ENCODE results near the gene NKG7.

DNA sequence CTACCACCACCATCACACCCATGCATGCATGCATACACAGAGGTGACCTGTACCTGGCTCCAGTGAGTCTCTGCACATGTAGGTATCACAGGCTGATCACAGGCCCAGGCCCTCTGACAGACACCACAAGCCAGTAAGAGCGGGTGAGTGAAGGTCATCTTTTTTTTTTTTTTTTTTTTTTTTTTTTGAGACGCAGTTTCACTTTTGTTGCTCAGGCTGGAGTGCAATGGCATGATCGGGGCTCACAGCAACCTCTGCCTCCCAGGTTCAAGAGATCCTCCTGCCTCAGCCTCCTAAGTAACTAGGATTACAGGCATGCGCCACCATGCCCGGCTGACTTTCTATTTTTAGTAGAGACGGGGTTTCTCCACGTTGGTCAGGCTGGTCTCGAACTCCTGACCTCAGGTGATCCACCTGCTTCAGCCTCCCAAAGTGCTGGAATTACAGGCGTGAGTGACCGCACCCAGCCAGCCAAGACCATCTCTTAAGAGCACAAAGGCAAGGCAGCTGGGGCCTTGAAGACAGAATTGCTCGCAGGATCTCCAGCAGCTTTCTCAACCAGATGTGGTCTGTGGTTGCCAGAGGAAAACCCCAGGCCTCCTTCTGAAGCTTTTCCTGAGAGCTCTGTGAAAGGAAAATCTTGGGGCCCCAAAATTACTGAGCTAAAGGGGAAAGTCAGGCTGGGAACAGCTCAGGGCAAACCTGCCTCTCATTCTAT is 3.2 kb upstream of the NKG7 start:
- no peak for TF ChIP-seq POLR2A (IDR thresholded peaks at IDR 0.05)
- TF ChIP-seq, protein P1, sequence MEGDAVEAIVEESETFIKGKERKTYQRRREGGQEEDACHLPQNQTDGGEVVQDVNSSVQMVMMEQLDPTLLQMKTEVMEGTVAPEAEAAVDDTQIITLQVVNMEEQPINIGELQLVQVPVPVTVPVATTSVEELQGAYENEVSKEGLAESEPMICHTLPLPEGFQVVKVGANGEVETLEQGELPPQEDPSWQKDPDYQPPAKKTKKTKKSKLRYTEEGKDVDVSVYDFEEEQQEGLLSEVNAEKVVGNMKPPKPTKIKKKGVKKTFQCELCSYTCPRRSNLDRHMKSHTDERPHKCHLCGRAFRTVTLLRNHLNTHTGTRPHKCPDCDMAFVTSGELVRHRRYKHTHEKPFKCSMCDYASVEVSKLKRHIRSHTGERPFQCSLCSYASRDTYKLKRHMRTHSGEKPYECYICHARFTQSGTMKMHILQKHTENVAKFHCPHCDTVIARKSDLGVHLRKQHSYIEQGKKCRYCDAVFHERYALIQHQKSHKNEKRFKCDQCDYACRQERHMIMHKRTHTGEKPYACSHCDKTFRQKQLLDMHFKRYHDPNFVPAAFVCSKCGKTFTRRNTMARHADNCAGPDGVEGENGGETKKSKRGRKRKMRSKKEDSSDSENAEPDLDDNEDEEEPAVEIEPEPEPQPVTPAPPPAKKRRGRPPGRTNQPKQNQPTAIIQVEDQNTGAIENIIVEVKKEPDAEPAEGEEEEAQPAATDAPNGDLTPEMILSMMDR (IDR thresholded peaks at IDR 0.05) = no peak

All from lower leg skin (tissue), 3 donors.